OCI-LY1 (cell line): ENCODE measurements around the gene DDIT4.
A peak's percentile ranks its signal among the peaks of the same experiment; 100 is the strongest.
"Not testable (repeated sequence)": the region's sequence is repeated elsewhere in the genome, so short reads cannot be mapped to it uniquely, and the experiment has no call there.

Experiments
- H2AFZ ChIP-seq: fragments of 200-600 bp; sonication (generic), shearing (Covaris generic); 2 replicates; pipeline ENCODE4 v1.6.0; 2014; ENCODE audit warnings: antibody characterized with exemption, mild to moderate bottlenecking, low read length
- H3F3A ChIP-seq: fragments of 200-600 bp; sonication (generic), shearing (Covaris generic); 2 replicates; pipeline ENCODE4 v1.6.0; 2014; ENCODE audit warnings: mild to moderate bottlenecking, antibody characterized with exemption, low read length, moderate library complexity; ENCODE audit not compliant: insufficient read depth
- H3K27ac ChIP-seq: fragments of 200-600 bp; sonication (generic); 2 replicates; pipeline ENCODE4 v1.5.1; 2014; ENCODE audit warnings: low read length, mixed run types, mild to moderate bottlenecking, low read depth; ENCODE audit not compliant: poor library complexity, severe bottlenecking
- H3K27me3 ChIP-seq: fragments of 200-600 bp; sonication (generic); 2 replicates; pipeline ENCODE4 v1.6.0; 2014; ENCODE audit warnings: antibody characterized with exemption, mild to moderate bottlenecking, low read length, moderate library complexity; ENCODE audit not compliant: insufficient read depth
- H3K36me3 ChIP-seq: fragments of 200-600 bp; sonication (generic); 2 replicates; pipeline ENCODE4 v1.6.1; 2014; ENCODE audit warnings: mild to moderate bottlenecking, antibody characterized with exemption, low read length, moderate library complexity, mixed read lengths; ENCODE audit not compliant: insufficient read depth
- H3K4me1 ChIP-seq: fragments of 200-600 bp; sonication (generic); 2 replicates; pipeline ENCODE4 v1.5.1; 2014; ENCODE audit warnings: mild to moderate bottlenecking, low read length, moderate library complexity; ENCODE audit not compliant: insufficient read depth, severe bottlenecking
- H3K4me2 ChIP-seq: fragments of 200-600 bp; sonication (generic), shearing (Covaris generic); 2 replicates; pipeline ENCODE4 v1.6.1; 2014; ENCODE audit warnings: low read length
- H3K4me3 ChIP-seq: fragments of 200-600 bp; sonication (generic); 2 replicates; pipeline ENCODE4 v1.5.1; 2014; ENCODE audit warnings: low read length, low read depth, mild to moderate bottlenecking, mixed read lengths; ENCODE audit not compliant: poor library complexity, severe bottlenecking
- H3K79me2 ChIP-seq: fragments of 200-600 bp; shearing (Covaris generic); 2 replicates; pipeline ENCODE4 v1.6.1; 2016; ENCODE audit warnings: mixed run types, low read length, mixed read lengths; ENCODE audit not compliant: insufficient read depth
- H3K9ac ChIP-seq: fragments of 200-600 bp; sonication (generic), shearing (Covaris generic); 2 replicates; pipeline ENCODE4 v1.6.1; 2014; ENCODE audit warnings: mild to moderate bottlenecking, low read length, mixed read lengths
- H3K9me2 ChIP-seq: fragments of 200-600 bp; sonication (generic), shearing (Covaris generic); 2 replicates; pipeline ENCODE4 v1.6.1; 2014; ENCODE audit warnings: low read depth, mild to moderate bottlenecking, low read length, mixed read lengths
- H3K9me3 ChIP-seq: fragments of 200-600 bp; shearing (Covaris generic); 2 replicates; pipeline ENCODE4 v1.6.1; 2014; ENCODE audit warnings: low read length, mixed read lengths
- H4K20me1 ChIP-seq: fragments of 200-600 bp; sonication (generic), shearing (Covaris generic); 2 replicates; pipeline ENCODE4 v1.6.0; 2016; ENCODE audit warnings: mild to moderate bottlenecking, low read length; ENCODE audit not compliant: insufficient read depth
- EZH2 ChIP-seq: fragments of 200-600 bp; sonication (generic), shearing (Covaris generic); IDR thresholded peaks from 2 replicates; pipeline ENCODE4 v1.8.0; 2017; ENCODE audit warnings: borderline replicate concordance, mixed run types, mild to moderate bottlenecking, antibody characterized with exemption, low read length, moderate library complexity, mixed read lengths
- TF ChIP-seq, protein P1 (sequence below): fragments of 200-600 bp; sonication (generic), shearing (Covaris generic); IDR thresholded peaks from 2 replicates; pipeline ENCODE4 v1.5.1; 2017; ENCODE audit warnings: mild to moderate bottlenecking, antibody characterized with exemption, low read length, moderate library complexity, mixed read lengths

The DDIT4 gene

DNA sequence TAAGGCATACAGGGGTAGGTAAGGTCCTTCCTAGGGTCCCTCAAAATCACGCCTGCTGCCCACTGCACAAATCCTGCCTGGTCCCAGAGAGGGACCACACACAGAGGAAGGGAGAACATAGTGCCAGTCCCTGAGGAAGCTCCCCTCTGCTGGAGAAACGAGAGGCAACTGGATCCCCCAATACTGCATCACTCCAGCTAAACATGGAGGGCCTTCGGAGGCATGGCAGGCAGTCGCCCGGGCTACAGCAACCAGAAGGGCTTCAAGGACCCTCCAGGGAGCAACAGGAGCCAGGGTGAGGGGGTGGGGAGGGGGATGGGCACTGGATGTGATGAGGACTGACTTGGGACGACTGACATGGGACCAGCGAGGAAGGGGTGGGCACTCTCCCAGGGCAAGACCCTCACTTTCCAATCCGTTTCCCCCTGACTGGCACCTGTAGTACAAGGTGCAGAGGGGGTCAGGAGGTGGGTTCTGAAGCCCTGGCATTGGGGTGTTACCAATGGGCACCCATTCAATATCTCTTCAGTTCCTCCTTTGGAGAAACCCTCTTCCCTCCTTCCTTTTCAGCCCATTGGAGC, 21.7 kb downstream of the DDIT4 start:
- Histone ChIP-seq H3K4me1 (peaks cover 30% of the 10 kb centered on the region), H2AFZ (no peak overlapping the region), H3K9me2 (no peaks in the 10 kb centered on the region), H3K4me2 (no peak overlapping the region), H3K79me2 (no peaks in the 10 kb centered on the region), H3K4me3 (no peak overlapping the region), H3K27me3 (no peaks in the 10 kb centered on the region), H3K36me3 (no peaks in the 10 kb centered on the region), H4K20me1 (no peaks in the 10 kb centered on the region), H3K27ac (no peak overlapping the region), H3F3A (0 out of 2 replicates have a peak, but pooled peaks cover 4% of the 10 kb centered on the region), H3K9me3 (no peaks in the 10 kb centered on the region), H3K9ac (no peak overlapping the region)
- TF ChIP-seq, protein P1, sequence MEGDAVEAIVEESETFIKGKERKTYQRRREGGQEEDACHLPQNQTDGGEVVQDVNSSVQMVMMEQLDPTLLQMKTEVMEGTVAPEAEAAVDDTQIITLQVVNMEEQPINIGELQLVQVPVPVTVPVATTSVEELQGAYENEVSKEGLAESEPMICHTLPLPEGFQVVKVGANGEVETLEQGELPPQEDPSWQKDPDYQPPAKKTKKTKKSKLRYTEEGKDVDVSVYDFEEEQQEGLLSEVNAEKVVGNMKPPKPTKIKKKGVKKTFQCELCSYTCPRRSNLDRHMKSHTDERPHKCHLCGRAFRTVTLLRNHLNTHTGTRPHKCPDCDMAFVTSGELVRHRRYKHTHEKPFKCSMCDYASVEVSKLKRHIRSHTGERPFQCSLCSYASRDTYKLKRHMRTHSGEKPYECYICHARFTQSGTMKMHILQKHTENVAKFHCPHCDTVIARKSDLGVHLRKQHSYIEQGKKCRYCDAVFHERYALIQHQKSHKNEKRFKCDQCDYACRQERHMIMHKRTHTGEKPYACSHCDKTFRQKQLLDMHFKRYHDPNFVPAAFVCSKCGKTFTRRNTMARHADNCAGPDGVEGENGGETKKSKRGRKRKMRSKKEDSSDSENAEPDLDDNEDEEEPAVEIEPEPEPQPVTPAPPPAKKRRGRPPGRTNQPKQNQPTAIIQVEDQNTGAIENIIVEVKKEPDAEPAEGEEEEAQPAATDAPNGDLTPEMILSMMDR: no peak
- TF ChIP-seq EZH2: no peak

DNA sequence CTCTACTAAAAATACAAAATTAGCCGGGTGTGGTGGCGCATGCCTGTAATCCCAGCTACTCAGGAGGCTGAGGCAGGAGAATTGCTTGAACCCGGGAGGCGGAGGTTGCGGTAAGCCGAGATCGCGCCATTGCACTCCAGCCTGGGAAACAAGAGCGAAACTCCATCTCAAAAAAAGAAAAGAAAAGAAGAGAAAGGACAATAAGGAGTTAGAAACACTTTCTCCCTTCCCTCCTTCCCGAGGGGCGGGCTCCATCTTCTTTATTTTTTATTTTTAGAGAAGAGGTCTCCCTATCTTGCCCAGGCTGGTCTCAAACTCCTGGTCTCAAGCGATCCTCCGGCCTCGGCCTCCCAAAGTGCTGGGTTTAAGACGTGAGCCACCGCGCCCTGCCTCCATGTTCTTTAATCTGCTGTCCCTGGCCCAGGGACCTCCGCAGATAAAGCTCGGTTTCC, 23.1 kb downstream of the DDIT4 start:
- H3K9me3 ChIP-seq, H2AFZ ChIP-seq, H3K36me3 ChIP-seq, H4K20me1 ChIP-seq, H3K9me2 ChIP-seq, H3K79me2 ChIP-seq, H3K27me3 ChIP-seq, H3F3A ChIP-seq: not testable (repeated sequence)
- peak overlapping the region; percentile 83 for H3K9ac ChIP-seq
- H3K4me2 ChIP-seq: peak overlapping the region; percentile 99
- peak overlapping the region; percentile 76 for H3K4me3 ChIP-seq
- peak overlapping the region; percentile 91 for H3K27ac ChIP-seq
- H3K4me1 ChIP-seq: peaks cover 35% of the 10 kb centered on the region

DNA sequence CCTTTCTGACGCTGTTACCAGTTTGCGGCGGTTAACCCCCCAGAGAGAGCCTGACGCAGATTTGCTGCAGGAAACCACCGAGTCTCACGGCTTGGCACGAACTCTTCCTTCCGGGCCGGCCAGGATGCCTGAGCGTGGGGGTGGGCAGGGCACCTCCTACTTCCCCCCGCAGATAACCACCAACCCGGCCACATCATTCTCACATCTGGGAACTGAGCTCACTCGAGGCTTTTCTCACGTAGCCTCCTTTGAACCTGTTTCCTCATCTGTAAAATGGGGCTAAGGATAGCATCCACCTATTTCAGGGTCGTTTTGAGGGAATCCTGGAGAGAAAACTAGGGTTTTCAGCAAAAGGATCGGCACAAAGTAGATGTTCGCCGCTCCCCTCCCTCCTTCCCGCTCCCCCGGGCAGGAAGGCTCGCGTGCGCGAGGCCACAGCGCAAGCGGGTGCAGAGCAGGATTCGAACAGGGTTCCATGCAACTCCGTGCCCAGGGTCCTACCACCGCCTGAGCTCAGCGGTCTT, 23.6 kb downstream of the DDIT4 start:
- Histone ChIP-seq H3K36me3 (no peaks in the 10 kb centered on the region), H2AFZ (no peak overlapping the region)
- TF ChIP-seq, protein P1: no peak

More for the DNA sequence above, 23.6 kb downstream of the DDIT4 start:
- Histone ChIP-seq H3K9me3 (no peaks in the 10 kb centered on the region), H3K27me3 (no peaks in the 10 kb centered on the region), H3K79me2 (no peaks in the 10 kb centered on the region), H3K9ac (peak overlapping the region; percentile 83), H4K20me1 (no peaks in the 10 kb centered on the region), H3F3A (0 out of 2 replicates have a peak, but pooled peaks cover 4% of the 10 kb centered on the region), H3K4me3 (peak overlapping the region; percentile 76), H3K4me1 (peaks cover 40% of the 10 kb centered on the region), H3K27ac (peak overlapping the region; percentile 91), H3K4me2 (peak overlapping the region; percentile 99), H3K9me2 (no peaks in the 10 kb centered on the region)
